Cardiac fibroblast (primary cell): Measurements from ENCODE around the gene ACOT12.

ENCODE experiments used
- DNase-seq, 2 donors: peaks; one replicate each; pipeline versions ENCODE4 v3.0.0 to v3.0.0-alpha.2; 2010; ENCODE audit warnings: low read depth in 2 of 2
- H3K4me3 ChIP-seq, 2 donors: replicated peaks in 1 of 2; 1 replicate in 1 of 2; 2 replicates in 1 of 2; pipeline ENCODE4 v1.5.1; 2011; ENCODE audit warnings: low read depth in 2 of 2, low read length in 2 of 2, mild to moderate bottlenecking in 2 of 2, moderate library complexity in 1 of 2
- CTCF ChIP-seq: IDR thresholded peaks from one replicate; pipeline ENCODE4 v1.5.1; 2011; ENCODE audit warnings: low read depth, mild to moderate bottlenecking, low read length, inconsistent platforms

The ACOT12 gene

GRCh38 chr5:81427566-81427965 is 33.6 kb upstream of the ACOT12 start:
- H3K4me3 ChIP-seq: no peak overlapping the region
- no peak for TF ChIP-seq CTCF
- DNase-seq: no peak

- DNase-seq: no peak
- TF ChIP-seq CTCF: no peak
- no peak overlapping the region for H3K4me3 ChIP-seq
Observed at GRCh38 chr5:81426359-81427030, 32.6 kb upstream of the ACOT12 start.

GRCh38 chr5:81425569-81425968 is 31.6 kb upstream of the ACOT12 start:
- peak; percentile 65 to 74 for DNase-seq
- TF ChIP-seq CTCF: peak; percentile 43
- H3K4me3 ChIP-seq: no peak overlapping the region

- peak in 1 of 2 donors; percentile 57 for DNase-seq
- TF ChIP-seq CTCF: no peak
- H3K4me3 ChIP-seq: no peak overlapping the region
Observed at GRCh38 chr5:81424728-81425127, 30.8 kb upstream of the ACOT12 start.

GRCh38 chr5:81422671-81423070 is 28.7 kb upstream of the ACOT12 start:
- no peak for TF ChIP-seq CTCF
- no peak overlapping the region for H3K4me3 ChIP-seq
- peak; percentile 23 to 85 for DNase-seq

GRCh38 chr5:81420039-81420667 is 26.2 kb upstream of the ACOT12 start:
- TF ChIP-seq CTCF: no peak
- DNase-seq: peak; percentile 82 to 95
- no peak overlapping the region for H3K4me3 ChIP-seq

- no peak overlapping the region for H3K4me3 ChIP-seq
- DNase-seq: no peak
- no peak for TF ChIP-seq CTCF
Observed at GRCh38 chr5:81418606-81419005, 24.7 kb upstream of the ACOT12 start.
